Subcutaneous adipose tissue (tissue), 4 donors: ENCODE results near the gene TMEM247. TPM values are rescaled to one million over a fixed set of nuclear protein-coding genes. Genes with fewer than 3 reads are reported as not detected.

Experiments
- total RNA-seq, 4 donors: library from RNA; depleted of rRNA; stranded (reverse); fragments of >200 nt; gene quantifications; one replicate each; pipeline ENCODE4 v1.1.0, GENCODE V29; 2016
- TF ChIP-seq, protein P1 (sequence below): fragments of 450-650 bp; IDR thresholded peaks from one replicate; pipeline ENCODE4 v1.5.1; 2016; ENCODE audit warnings: low read depth, mild to moderate bottlenecking, control low read depth, antibody characterized with exemption, moderate library complexity

The TMEM247 gene
- total RNA-seq, 4 donors from 2014 or later: not detected

DNA sequence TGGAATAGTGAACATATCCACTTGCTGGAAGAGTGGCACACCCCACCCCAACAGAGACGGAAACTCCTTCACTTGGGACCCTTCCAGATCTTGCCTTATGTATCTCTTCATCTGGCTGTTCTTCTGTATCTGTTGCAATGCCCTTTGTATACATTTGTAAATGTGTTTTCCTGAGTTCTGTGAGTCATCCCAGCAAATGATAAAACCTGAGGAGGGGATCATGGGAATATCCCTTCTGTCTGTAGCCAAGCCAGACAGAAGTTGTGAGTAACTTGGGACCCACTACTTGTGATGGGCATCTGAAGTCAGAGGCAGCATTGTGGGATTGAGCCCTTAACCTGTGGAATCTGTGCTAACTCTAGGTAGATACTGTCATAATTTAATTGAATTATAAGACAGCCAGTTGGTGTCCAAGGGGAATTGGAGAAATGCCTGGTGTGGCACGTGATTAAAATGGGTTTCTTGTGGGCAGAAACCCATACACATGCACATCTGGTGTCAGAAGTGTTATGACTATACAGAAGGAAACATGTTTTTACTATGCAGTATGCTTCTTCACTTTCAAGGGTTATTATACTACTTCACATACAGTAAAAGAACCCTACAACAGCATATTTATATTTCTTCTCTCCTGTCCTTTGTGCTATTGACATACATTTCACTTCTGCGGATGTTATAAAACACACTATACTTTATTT lies 32.3 kb upstream of the TMEM247 start:
- TF ChIP-seq, protein P1, sequence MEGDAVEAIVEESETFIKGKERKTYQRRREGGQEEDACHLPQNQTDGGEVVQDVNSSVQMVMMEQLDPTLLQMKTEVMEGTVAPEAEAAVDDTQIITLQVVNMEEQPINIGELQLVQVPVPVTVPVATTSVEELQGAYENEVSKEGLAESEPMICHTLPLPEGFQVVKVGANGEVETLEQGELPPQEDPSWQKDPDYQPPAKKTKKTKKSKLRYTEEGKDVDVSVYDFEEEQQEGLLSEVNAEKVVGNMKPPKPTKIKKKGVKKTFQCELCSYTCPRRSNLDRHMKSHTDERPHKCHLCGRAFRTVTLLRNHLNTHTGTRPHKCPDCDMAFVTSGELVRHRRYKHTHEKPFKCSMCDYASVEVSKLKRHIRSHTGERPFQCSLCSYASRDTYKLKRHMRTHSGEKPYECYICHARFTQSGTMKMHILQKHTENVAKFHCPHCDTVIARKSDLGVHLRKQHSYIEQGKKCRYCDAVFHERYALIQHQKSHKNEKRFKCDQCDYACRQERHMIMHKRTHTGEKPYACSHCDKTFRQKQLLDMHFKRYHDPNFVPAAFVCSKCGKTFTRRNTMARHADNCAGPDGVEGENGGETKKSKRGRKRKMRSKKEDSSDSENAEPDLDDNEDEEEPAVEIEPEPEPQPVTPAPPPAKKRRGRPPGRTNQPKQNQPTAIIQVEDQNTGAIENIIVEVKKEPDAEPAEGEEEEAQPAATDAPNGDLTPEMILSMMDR: no peak

GRCh38 chr2:46447649-46448048 lies 31.7 kb upstream of the TMEM247 start:
- TF ChIP-seq, protein P1: no peak

DNA sequence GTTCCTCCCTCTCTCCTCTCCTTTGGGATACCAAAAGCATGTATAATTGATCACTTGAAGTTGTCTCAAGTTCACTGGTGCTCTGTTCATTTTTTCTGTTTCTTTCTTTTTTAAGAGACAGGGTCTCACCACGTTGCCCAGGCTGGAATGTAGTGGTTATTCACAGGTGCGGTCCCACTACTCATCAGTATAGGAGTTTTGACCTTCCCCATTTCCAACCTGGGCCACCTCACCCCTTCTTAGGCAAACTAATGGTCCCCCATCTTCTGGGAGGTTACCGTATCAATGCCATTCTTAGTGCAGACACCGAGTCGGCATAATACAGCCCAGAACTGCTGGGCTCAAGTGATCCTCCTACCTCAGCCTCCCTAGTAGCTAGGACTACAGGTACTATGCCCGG lies 31.3 kb upstream of the TMEM247 start:
- TF ChIP-seq, protein P1: no peak

DNA sequence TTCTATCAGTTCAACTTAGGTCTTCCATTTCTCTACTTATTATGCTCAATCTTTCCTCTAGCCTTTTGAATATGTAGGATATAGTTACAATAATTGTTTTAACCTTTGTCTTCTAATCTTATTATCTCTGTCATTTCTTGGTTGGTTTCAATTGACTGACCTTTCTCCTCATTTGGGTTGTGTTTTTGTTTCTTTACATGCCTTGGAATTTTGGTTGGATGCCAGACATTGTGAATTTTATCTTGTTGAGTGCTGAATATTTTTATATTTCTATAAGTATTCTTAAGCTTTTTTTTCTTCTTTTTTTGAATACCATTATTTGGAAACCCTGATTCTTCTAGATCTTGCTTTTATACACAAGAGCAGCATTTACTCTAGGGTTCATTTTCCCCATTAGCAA lies 30.7 kb upstream of the TMEM247 start:
- TF ChIP-seq, protein P1: no peak

DNA sequence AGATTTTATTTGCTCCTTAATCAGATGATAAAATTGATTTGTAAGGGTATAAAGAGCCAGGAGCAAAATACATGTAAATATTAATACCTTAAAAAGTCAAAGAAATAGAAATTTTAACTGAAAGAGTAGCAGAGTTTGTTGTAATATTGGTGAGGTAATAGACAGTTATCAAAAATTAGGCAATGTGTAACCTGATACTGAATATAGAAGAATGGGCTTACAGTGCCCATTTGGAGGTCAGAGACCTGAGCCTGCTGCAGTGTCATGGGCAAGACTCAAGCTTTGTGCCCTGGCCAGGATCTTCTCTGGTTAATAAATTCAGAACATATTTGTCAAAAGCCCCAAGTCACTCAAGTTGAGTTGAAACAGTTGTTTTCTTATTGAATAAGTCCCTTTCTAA lies 29.7 kb upstream of the TMEM247 start:
- TF ChIP-seq, protein P1: no peak

DNA sequence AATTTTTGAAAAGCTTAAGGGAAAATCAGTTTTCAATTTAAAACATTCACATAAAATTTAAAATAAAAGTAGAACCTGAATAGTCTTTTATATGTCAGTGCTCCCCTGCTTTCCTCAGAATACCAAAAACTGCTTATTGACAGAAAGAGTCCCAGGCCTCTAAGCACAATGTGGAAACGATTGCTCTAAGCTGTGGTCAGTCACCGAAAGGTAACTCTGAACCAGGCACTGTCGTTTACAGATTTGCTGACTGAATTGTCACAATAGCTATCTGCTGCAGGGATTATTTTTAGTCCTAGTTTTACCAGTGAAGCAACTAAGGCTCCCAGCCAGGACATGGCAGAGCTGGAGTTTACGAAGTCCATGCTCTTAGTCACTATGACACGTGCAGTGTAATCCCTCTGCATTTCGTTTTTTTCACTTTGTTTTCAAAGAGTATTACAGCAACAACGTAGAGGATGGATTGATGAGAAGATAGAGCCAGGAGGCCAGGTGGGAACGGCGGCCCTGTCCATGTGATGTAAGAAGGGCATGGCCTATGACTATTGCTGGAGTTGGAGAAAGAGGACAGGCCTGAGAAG lies 28.1 kb upstream of the TMEM247 start:
- TF ChIP-seq, protein P1: no peak

DNA sequence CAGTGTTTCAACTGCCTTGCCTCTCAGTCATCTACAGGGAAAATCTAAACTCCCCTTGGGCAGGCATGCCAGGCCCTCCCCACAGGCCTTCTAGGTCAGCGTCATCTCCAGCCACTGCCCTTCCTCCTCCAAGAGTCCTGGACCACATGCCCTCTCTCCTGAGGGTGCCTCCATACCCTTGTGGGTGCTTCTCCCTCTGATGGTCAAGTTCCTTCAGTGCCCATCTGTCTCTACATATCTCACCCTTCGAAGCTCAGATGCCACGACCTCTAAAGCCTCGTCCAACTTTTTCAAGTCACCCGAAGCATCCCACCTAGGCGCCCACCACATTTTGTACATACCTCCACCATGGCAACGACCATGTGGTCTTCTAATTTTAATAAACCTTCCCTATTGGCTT lies 22.6 kb upstream of the TMEM247 start:
- TF ChIP-seq, protein P1: no peak
